Hippocampal formation (tissue), 2 donors: Measurements from ENCODE around the gene ATRAID.
A peak's percentile ranks its signal among the peaks of the same experiment; 100 is the strongest.
"Not testable (repeated sequence)": the region's sequence is repeated elsewhere in the genome, so short reads cannot be mapped to it uniquely, and the experiment has no call there.

ENCODE experiments used
- DNase-seq, 2 donors: peaks; one replicate each; lab custom pipeline; 2025; lab: John Stamatoyannopoulos, UW

Gene ATRAID

GRCh38 chr2:27194538-27195354 is 17.1 kb upstream of the ATRAID start:
- no peak for DNase-seq

- DNase-seq: not testable (repeated sequence)
Observed at GRCh38 chr2:27195799-27196198, 16.0 kb upstream of the ATRAID start.

GRCh38 chr2:27198068-27198467 is 13.8 kb upstream of the ATRAID start:
- DNase-seq: not testable (repeated sequence)

- DNase-seq: no peak
Observed at GRCh38 chr2:27198627-27199026, 13.2 kb upstream of the ATRAID start.

GRCh38 chr2:27199241-27199640 is 12.6 kb upstream of the ATRAID start:
- no peak for DNase-seq

- no peak for DNase-seq
Observed at GRCh38 chr2:27201675-27202074, 10.2 kb upstream of the ATRAID start.

- DNase-seq: no peak
Observed at GRCh38 chr2:27202854-27203253, 9.0 kb upstream of the ATRAID start.

- no peak for DNase-seq
Observed at GRCh38 chr2:27203741-27204140, 8.1 kb upstream of the ATRAID start.

- DNase-seq: no peak
Observed at GRCh38 chr2:27204566-27204965, 7.3 kb upstream of the ATRAID start.

GRCh38 chr2:27205206-27205605 is 6.6 kb upstream of the ATRAID start:
- DNase-seq: no peak

GRCh38 chr2:27206346-27206745 is 5.5 kb upstream of the ATRAID start:
- no peak for DNase-seq

GRCh38 chr2:27208486-27209050 is 3.3 kb upstream of the ATRAID start:
- no peak for DNase-seq

- DNase-seq: no peak
Observed at GRCh38 chr2:27209621-27210401, 2.0 kb upstream of the ATRAID start.

- DNase-seq: no peak
Observed at GRCh38 chr2:27211241-27211942, 449 bp upstream of the ATRAID start.

- DNase-seq: no peak
Observed at GRCh38 chr2:27212626-27213471, 1.0 kb downstream of the ATRAID start.

- DNase-seq: no peak
Observed at GRCh38 chr2:27214941-27215340, 3.1 kb downstream of the ATRAID start.

GRCh38 chr2:27216416-27217137 is 4.7 kb downstream of the ATRAID start:
- DNase-seq: no peak

GRCh38 chr2:27217173-27218121 is 5.6 kb downstream of the ATRAID start, which contains the start of gene CAD:
CAD (plus strand) TSS chr2:27217369; CDS start chr2:27217552, 183 bp downstream.
- peak; percentile 68 to 77 for DNase-seq

GRCh38 chr2:27218614-27219013 is 6.8 kb downstream of the ATRAID start:
- no peak for DNase-seq
